ENCODE results near the gene BAD. TPM values are rescaled to one million over a fixed set of nuclear protein-coding genes. Genes with fewer than 3 reads are reported as not detected.
A peak's percentile ranks its signal among the peaks of the same experiment; 100 is the strongest.

BAD gene
- total and polyA plus RNA-seq, 2 experiments from 2014 or later = 52.0 to 122 TPM

GRCh38 chr11:64305075-64305690 is 20.7 kb upstream of the BAD start, which contains the start of gene ESRRA:
Gene ESRRA, plus strand, starts transcription at chr11:64305524. Its CDS starts 1,656 bp downstream, at chr11:64307180.
- peak within 1 kb of the TSS; percentile 90 for H3K4me2 ChIP-seq
- H3K9me3 ChIP-seq (ENCODE audit: low read depth) = no peaks in the 10 kb centered on the region
- peaks cover 7% of the 10 kb centered on the region for H3K27me3 ChIP-seq
- H2AFZ ChIP-seq = peak within 1 kb of the TSS; percentile 45
- H3K27ac ChIP-seq = peak within 1 kb of the TSS; percentile 95
- peak; percentile 100 for DNase-seq (ENCODE audit: low spot score)
- H4K20me1 ChIP-seq (ENCODE audit: insufficient read depth, poor library complexity, severe bottlenecking) = no peaks in the 10 kb centered on the region
- TF ChIP-seq EZH2 (IDR thresholded peaks at IDR 0.05; ENCODE audit: borderline replicate concordance) = no peak
- H3K4me1 ChIP-seq (ENCODE audit: insufficient read depth) = peaks cover 17% of the 10 kb centered on the region
- 2% methylated on average over 36 of the region's 81 CpGs for WGBS (ENCODE audit: low lambda C conversion rate, missing lambda C conversion rate)
- peaks cover 38% of the 10 kb centered on the region for H3K79me2 ChIP-seq
- H3K36me3 ChIP-seq (replicated peaks; ENCODE audit: insufficient read depth, low read depth) = no peaks in the 10 kb centered on the region
- no peaks in the 10 kb centered on the region for H3K9me2 ChIP-seq (replicated peaks; ENCODE audit: insufficient read depth)
- peak within 1 kb of the TSS; percentile 62 for H3K4me3 ChIP-seq

- Histone ChIP-seq H3K9me3 (ENCODE audit: low read depth) (no peaks in the 10 kb centered on the region), H3K36me3 (replicated peaks; ENCODE audit: insufficient read depth, low read depth) (no peaks in the 10 kb centered on the region), H3K4me3 (peak overlapping the region; percentile 38), H4K20me1 (ENCODE audit: insufficient read depth, poor library complexity, severe bottlenecking) (no peaks in the 10 kb centered on the region), H2AFZ (peak overlapping the region; percentile 45), H3K9me2 (replicated peaks; ENCODE audit: insufficient read depth) (no peaks in the 10 kb centered on the region), H3K4me2 (peak overlapping the region; percentile 78), H3K27ac (peak overlapping the region; percentile 87), H3K4me1 (ENCODE audit: insufficient read depth) (peaks cover 24% of the 10 kb centered on the region), H3K27me3 (peaks cover 14% of the 10 kb centered on the region), H3K79me2 (peaks cover 33% of the 10 kb centered on the region)
- WGBS (ENCODE audit: low lambda C conversion rate, missing lambda C conversion rate) = 1% methylated on average over 44 of the region's 46 CpGs
- DNase-seq (ENCODE audit: low spot score) = peak; percentile 96
- TF ChIP-seq EZH2phosphoT487 (IDR thresholded peaks at IDR 0.05; ENCODE audit: low read depth, severe bottlenecking, unreplicated experiment) = no peak
- no peak for TF ChIP-seq EZH2 (IDR thresholded peaks at IDR 0.05; ENCODE audit: borderline replicate concordance)
- peak; percentile 93 for TF ChIP-seq CTCF (IDR thresholded peaks at IDR 0.05; ENCODE audit: poor library complexity)
Observed at GRCh38 chr11:64304316-64305072, 20.0 kb upstream of the BAD start.

GRCh38 chr11:64304032-64304315 is 19.5 kb upstream of the BAD start:
- no peak overlapping the region for H3K4me3 ChIP-seq
- H3K9me2 ChIP-seq (replicated peaks; ENCODE audit: insufficient read depth) = no peaks in the 10 kb centered on the region
- peak overlapping the region; percentile 78 for H3K4me2 ChIP-seq
- no peak for DNase-seq (ENCODE audit: low spot score)
- H4K20me1 ChIP-seq (ENCODE audit: insufficient read depth, poor library complexity, severe bottlenecking) = no peaks in the 10 kb centered on the region
- H3K4me1 ChIP-seq (ENCODE audit: insufficient read depth) = peaks cover 29% of the 10 kb centered on the region
- H3K9me3 ChIP-seq (ENCODE audit: low read depth) = no peaks in the 10 kb centered on the region
- H3K36me3 ChIP-seq (replicated peaks; ENCODE audit: insufficient read depth, low read depth) = no peaks in the 10 kb centered on the region
- H2AFZ ChIP-seq = no peak overlapping the region
- H3K79me2 ChIP-seq = peaks cover 28% of the 10 kb centered on the region
- no peak for TF ChIP-seq CTCF (IDR thresholded peaks at IDR 0.05; ENCODE audit: poor library complexity)
- no peak for TF ChIP-seq EZH2phosphoT487 (IDR thresholded peaks at IDR 0.05; ENCODE audit: low read depth, severe bottlenecking, unreplicated experiment)
- TF ChIP-seq EZH2 (IDR thresholded peaks at IDR 0.05; ENCODE audit: borderline replicate concordance) = no peak
- peaks cover 19% of the 10 kb centered on the region for H3K27me3 ChIP-seq
- H3K27ac ChIP-seq = peak overlapping the region; percentile 87
- 56% methylated on average over 5 of the region's 5 CpGs for WGBS (ENCODE audit: low lambda C conversion rate, missing lambda C conversion rate)

Data from hepatocyte (in vitro differentiated cells).